ENCODE results near the gene ATRN.
A peak's percentile ranks its signal among the peaks of the same experiment; 100 is the strongest.
"Not testable (repeated sequence)": the region's sequence is repeated elsewhere in the genome, so short reads cannot be mapped to it uniquely, and the experiment has no call there.

ATRN gene

GRCh38 chr20:3471397-3472021 lies 691 bp downstream of the ATRN start:
- peak; percentile 12 for DNase-seq

GRCh38 chr20:3472105-3472504 lies 1.3 kb downstream of the ATRN start:
- DNase-seq: no peak

DNA sequence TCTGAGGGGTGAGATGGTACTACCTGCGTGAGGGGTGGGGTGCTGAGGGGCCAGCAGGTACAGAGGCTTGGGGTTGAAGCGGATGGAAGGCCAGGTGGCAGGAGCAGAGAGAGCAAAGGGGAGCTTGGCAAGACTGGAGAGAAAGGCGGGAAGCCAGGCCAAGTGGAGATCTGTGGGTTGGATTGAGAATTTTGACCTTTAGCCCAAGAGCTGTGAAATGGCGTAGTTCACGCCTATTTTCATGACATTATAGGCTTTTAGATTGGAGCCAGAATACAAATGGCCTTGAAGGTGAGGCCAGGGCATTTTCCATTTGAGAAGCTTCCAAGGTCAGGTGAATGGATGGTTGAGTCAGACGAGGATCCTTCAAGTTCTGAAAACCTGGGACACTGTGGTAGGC lies 2.5 kb downstream of the ATRN start:
- DNase-seq: no peak

GRCh38 chr20:3473944-3474343 lies 3.1 kb downstream of the ATRN start:
- no peak for DNase-seq

DNA sequence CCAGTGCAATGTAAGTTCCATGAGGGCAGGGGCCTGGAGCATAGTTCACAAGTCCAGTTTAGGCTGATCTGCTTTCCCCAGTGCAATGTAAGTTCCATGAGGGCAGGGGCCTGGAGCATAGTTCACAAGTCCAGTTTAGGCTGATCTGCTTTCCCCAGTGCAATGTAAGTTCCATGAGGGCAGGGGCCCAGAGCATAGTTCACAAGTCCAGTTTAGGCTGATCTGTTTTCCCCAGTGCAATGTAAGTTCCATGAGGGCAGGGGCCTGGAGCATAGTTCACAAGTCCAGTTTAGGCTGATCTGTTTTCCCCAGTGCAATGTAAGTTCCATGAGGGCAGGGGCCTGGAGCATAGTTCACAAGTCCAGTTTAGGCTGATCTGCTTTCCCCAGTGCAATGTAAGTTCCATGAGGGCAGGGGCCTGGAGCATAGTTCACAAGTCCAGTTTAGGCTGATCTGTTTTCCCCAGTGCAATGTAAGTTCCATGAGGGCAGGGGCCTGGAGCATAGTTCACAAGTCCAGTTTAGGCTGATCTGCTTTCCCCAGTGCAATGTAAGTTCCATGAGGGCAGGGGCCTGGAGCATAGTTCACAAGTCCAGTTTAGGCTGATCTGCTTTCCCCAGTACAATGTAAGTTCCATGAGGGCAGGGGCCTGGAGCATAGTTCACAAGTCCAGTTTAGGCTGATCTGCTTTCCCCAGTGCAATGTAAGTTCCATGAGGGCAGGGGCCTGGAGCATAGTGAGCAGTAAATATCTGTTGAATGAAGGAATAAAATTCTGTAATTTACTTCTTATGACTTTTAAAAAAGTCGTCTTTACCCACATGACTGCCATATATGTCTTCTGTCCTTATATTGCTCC lies 6.4 kb downstream of the ATRN start:
- DNase-seq: not testable (repeated sequence)

DNA sequence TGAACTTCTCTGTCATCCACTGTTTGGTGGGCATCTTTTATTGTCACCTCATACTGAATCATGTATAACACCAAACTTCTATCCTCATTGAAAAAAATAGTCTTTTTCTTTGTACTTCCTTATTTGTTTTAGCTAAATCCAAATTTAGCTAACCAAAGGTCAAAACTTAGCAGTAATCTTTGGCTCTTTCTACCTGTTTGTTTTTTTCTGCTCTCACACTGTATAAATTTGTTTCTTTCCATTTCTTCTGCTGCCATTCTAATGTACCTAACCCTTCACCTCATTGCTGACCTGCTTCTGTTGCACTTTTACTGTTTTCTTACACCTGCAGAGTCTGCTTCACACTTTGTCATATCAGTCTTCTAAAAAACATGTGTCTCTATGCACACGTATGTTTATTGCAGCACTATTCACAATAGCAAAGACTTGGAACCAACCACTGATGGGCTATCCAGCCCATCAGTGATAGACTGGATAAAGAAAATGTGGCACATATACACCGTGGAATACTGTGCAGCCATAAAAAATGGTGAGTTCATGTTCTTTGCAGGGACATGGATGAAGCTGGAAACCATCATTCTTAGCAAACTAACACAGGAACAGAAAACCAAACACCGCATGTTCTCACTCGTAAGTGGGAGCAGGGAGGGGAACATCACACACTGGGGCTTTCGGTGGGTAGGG lies 7.2 kb downstream of the ATRN start:
- DNase-seq: no peak

- no peak for DNase-seq
Measured at GRCh38 chr20:3479025-3479424, 8.2 kb downstream of the ATRN start.

- no peak for DNase-seq
Measured at GRCh38 chr20:3479759-3480615, 9.2 kb downstream of the ATRN start.

DNA sequence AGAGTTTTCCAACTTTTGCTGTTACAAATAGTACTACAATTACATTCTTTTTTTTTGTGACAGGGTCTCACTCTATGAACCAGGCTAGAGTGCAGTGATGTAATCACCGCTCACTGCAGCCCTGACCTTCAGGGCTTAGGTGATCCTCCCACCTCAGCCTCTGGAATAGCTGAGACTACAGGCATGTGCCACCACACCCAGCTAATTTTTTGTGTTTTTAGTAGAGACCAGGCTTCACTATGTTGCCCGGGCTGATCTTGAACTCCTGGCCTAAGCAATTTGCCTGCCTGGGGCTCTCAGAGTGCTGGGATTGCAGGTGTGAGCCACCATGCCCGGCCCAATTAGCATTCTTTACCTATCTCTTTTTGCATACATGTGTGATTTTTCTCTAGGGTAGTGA lies 12.5 kb downstream of the ATRN start:
- DNase-seq: no peak

DNA sequence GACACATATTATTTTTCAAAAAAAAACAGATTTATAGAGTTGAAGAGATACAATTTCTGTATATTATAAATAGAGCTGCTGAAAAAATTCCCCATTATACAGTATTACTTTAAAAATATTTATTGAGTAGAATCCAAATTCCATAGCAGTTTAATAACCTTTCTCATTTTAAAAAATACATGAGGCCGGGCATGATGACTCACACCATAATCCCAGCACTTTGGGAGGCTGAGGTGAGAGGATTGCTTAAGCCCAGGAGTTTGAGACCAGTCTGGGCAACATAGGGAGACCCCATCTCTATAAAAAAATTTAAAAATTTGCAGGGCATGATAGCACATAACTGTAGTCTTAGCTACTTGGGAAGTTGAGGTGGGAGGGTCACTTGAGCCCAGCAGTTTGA lies 13.0 kb downstream of the ATRN start:
- DNase-seq: no peak

DNA sequence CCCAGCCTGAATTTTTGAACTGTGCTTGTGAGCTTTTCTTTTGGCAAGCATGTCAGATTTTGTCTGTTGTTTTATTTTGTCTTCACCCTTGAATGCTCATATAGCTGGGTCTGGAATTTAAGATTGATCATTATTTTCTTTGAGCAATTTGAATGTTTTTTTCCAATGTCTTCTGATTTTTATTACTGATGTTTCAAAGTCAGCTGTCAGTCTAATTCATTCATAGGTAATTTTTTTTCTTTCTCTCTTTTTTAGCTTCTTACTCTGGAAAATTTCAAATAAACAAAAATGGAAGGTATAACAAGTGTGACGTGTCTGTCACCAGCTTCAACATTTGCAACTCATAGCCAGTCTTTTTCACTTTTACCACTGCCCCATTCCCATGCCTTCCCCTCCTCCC lies 15.1 kb downstream of the ATRN start:
- DNase-seq: no peak

- no peak for DNase-seq
Measured at GRCh38 chr20:3486850-3487249, 16.0 kb downstream of the ATRN start.

DNA sequence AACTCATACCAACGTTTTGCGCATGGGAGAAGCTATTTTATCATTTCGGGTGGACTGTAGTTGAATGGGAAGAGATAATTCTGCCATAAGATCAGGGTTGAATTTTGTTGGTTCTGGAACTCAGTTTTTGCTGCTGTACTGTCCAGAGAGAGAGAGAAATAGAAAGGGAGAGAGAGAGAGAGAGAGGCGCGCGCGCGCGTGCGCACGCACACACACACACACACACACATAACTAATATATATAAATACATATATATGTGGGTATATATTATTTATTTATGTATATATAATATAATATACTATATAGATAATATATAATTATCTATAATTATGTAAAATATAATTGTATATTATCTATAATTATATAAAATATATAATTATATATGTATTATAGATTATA lies 21.9 kb downstream of the ATRN start:
- no peak for DNase-seq

DNA sequence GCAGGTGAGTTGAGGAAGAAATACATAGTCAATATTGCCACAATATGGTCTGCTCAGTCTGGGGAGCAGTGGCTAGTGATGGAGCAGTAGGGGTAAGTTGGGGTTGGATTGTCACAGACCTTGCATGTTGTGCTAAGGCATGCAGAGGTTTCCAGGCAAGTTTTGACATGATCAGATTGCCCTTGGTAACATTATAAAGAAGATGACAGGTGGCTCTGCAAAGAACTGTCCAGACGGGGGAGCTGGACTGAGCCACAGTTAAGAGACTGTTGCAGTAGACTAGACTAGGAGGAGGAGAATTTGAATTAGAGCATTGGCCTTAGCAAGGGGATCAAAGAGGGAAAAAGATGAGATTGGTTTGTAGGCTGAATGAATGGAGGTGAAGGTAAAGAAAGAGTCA lies 23.4 kb downstream of the ATRN start:
- no peak for DNase-seq

GRCh38 chr20:3502878-3503277 lies 32.1 kb downstream of the ATRN start:
- DNase-seq: no peak

DNA sequence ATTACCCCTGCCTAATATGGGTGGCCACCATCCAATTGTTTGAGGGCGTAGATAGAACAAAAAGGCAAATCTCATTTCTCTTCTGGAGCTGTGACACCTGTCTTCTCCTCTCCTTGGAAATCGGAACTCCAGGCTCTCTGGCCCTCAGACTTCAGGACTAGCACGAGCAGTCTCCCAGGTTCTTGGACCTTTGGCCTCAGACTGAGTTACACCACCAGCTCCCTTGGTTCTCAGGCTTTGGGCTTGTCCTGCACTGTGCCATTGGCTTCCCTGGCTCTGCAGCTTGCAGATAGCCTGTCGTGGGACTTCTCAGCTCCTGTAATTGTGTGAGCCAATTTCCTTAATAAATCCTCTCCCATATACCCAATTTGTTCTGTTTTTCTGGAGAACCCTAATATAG lies 34.3 kb downstream of the ATRN start:
- DNase-seq: no peak

DNA sequence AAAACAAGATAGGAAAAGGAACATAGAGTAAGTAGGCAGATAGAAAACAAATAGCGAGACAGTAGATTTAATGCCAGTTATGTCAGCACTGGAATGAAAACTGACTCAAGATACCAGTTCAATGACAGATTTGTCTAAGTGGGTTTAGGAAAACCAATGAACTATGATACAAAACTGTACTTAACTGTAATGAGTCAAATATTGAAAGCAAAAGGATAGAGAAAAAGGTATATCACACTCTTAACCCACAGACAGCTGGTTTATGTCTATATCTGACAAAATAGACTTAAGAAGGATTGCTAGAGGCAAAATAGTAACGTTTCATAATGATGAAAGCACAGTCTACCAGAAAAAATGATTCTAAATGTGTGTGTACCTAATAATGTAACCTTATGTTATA lies 38.2 kb downstream of the ATRN start:
- no peak for DNase-seq

GRCh38 chr20:3510110-3510509 lies 39.3 kb downstream of the ATRN start:
- no peak for DNase-seq

DNA sequence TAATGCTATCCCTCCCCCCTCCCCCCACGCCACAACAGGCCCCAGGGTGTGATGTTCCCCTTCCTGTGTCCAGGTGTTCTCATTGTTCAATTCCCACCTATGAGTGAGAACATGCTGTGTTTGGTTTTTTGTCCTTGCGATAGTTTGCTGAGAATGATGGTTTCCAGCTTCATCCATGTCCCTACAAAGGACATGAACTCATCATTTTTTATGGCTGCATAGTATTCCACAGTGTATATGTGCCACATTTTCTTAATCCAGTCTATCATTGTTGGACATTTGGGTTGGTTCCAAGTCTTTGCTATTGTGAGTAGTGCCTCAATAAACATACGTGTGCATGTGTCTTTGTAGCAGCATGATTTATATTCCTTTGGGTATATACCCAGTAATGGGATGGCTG lies 41.4 kb downstream of the ATRN start:
- not testable (repeated sequence) for DNase-seq

DNA sequence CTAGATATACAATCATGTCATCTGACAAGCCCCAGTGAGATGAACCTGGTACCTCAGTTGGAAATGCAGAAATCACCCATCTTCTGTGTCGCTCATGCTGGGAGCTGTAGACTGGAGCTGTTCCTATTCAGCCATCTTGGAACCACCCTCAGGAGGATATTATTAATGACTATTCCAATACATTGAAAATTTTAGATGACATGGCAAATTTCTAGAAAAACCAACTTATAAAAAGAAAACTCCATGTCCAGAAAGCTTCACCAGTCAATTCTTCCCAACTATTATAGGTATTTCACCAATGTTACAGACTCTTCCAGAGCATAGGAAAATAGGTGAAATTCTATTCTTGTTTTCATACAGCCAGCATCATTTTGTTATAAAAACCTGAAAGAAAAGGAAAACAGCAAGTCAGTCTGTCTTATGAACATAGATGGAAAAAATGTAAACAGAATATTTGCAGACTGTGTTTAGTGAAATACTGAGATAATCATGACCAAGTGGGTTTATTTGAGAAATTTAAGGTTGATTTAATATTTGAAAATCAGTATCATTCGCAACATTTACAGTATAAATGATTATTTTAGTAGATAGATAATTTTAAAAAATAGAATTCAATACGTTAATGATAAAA lies 43.3 kb downstream of the ATRN start:
- DNase-seq: no peak

GRCh38 chr20:3515379-3516170 lies 44.8 kb downstream of the ATRN start:
- no peak for DNase-seq
